NCI-H1417 (cell line): ENCODE data around the gene DNM3.
"Not testable (repeated sequence)": the region's sequence is repeated elsewhere in the genome, so short reads cannot be mapped to it uniquely, and the experiment has no call there.

Experiments used
- DNase-seq, 3 experiments: peaks; one replicate each; lab custom pipeline; 2025; lab: John Stamatoyannopoulos, UW

DNM3 gene

GRCh38 chr1:172024944-172025738, 183.8 kb downstream of the DNM3 start:
- not testable (repeated sequence) for DNase-seq

GRCh38 chr1:172040466-172040865, 199.2 kb downstream of the DNM3 start:
- no peak for DNase-seq

- no peak for DNase-seq
These were observed 199.8 kb downstream of the DNM3 start for GRCh38 chr1:172041102-172041501.

GRCh38 chr1:172041742-172042141, 200.4 kb downstream of the DNM3 start:
- DNase-seq: peak in 1 of 3 experiments; percentile 45

- DNase-seq: no peak
These were observed 202.6 kb downstream of the DNM3 start for GRCh38 chr1:172043900-172044299.

- no peak for DNase-seq
These were observed 210.6 kb downstream of the DNM3 start for GRCh38 chr1:172051898-172052297.

GRCh38 chr1:172054172-172054571, 212.9 kb downstream of the DNM3 start:
- DNase-seq: peak in 2 of 3 experiments; percentile 58 to 74

- peak in 1 of 3 experiments; percentile 29 for DNase-seq
These were observed 214.6 kb downstream of the DNM3 start for GRCh38 chr1:172055816-172056419.

- no peak for DNase-seq
These were observed 227.0 kb downstream of the DNM3 start for GRCh38 chr1:172068334-172068733.

- no peak for DNase-seq
These were observed 227.8 kb downstream of the DNM3 start for GRCh38 chr1:172069051-172069450.

- DNase-seq: no peak
These were observed 228.2 kb downstream of the DNM3 start for GRCh38 chr1:172069534-172069933.

- DNase-seq: no peak
These were observed 228.8 kb downstream of the DNM3 start for GRCh38 chr1:172070055-172070454.

- DNase-seq: no peak
These were observed 230.4 kb downstream of the DNM3 start for GRCh38 chr1:172071746-172072145.

GRCh38 chr1:172079859-172080258, 238.6 kb downstream of the DNM3 start:
- not testable (repeated sequence) for DNase-seq

GRCh38 chr1:172083191-172083590, 241.9 kb downstream of the DNM3 start:
- no peak for DNase-seq

- no peak for DNase-seq
These were observed 243.6 kb downstream of the DNM3 start for GRCh38 chr1:172084876-172085275.

GRCh38 chr1:172085317-172085716, 244.0 kb downstream of the DNM3 start:
- no peak for DNase-seq

- no peak for DNase-seq
These were observed 244.8 kb downstream of the DNM3 start for GRCh38 chr1:172086137-172086536.

- no peak for DNase-seq
These were observed 247.0 kb downstream of the DNM3 start for GRCh38 chr1:172088256-172088655.

GRCh38 chr1:172089768-172090510, 248.6 kb downstream of the DNM3 start:
- DNase-seq: peak in 2 of 3 experiments; percentile 12 to 52

GRCh38 chr1:172090511-172090817, 249.2 kb downstream of the DNM3 start:
- no peak for DNase-seq

- no peak for DNase-seq
These were observed 254.5 kb downstream of the DNM3 start for GRCh38 chr1:172095846-172096245.

- no peak for DNase-seq
These were observed 263.9 kb downstream of the DNM3 start for GRCh38 chr1:172105230-172105629.
